ENCODE measurements around the gene DNAJA2.

DNAJA2 gene

GRCh38 chr16:46976550-46976949 is 3.1 kb upstream of the DNAJA2 start:
- WGBS, result 96% methylated on average over 3 of the region's 4 CpGs
- H2BK12ac ChIP-seq (ENCODE audit: low read length in 2 of 2), result no peak overlapping the region
- H3K4ac ChIP-seq (ENCODE audit: low read depth in 1 of 2, low read length in 2 of 2), result no peak overlapping the region
- H2AK5ac ChIP-seq (ENCODE audit: low read length, severe bottlenecking), result no peak overlapping the region
- H2BK15ac ChIP-seq (ENCODE audit: low read depth, poor library complexity, severe bottlenecking), result no peak overlapping the region
- no peak overlapping the region for H3K18ac ChIP-seq (ENCODE audit: low read depth in 1 of 2, low read length in 2 of 2)
- H3K9ac ChIP-seq (ENCODE audit: low read length), result no peak overlapping the region
- peaks cover 2% of the 10 kb centered on the region for H3K4me1 ChIP-seq (ENCODE audit: control insufficient read depth, insufficient read depth, low read depth, low read length)
- no peak overlapping the region for H3K4me2 ChIP-seq (ENCODE audit: low read length, poor library complexity, severe bottlenecking)
- H3K27ac ChIP-seq (ENCODE audit: low read length, poor library complexity, severe bottlenecking), result no peak overlapping the region
- no peak overlapping the region for H4K91ac ChIP-seq (ENCODE audit: low read length)
- no peak overlapping the region for H3K14ac ChIP-seq (ENCODE audit: low read length in 2 of 2)
- no peaks in the 10 kb centered on the region for H3K27me3 ChIP-seq (ENCODE audit: control insufficient read depth in 1 of 2, insufficient read depth in 1 of 2, low read length in 2 of 2)
- H3K4me3 ChIP-seq (ENCODE audit: insufficient read depth in 1 of 2, low read depth in 1 of 2, low read length in 2 of 2), result no peak overlapping the region
- DNase-seq, result no peak
- no peak overlapping the region for H2AFZ ChIP-seq (ENCODE audit: low read depth, low read length)
- H3K36me3 ChIP-seq (ENCODE audit: control insufficient read depth in 1 of 2, insufficient read depth in 2 of 2, low read depth in 1 of 2, low read length in 2 of 2), result no peaks in the 10 kb centered on the region
- no peaks in the 10 kb centered on the region for H3K9me3 ChIP-seq (ENCODE audit: control insufficient read depth, low read length)
- H3K23ac ChIP-seq (ENCODE audit: low read length in 2 of 2), result no peak overlapping the region
- H2BK120ac ChIP-seq (ENCODE audit: low read depth, low read length), result no peak overlapping the region
- no peak overlapping the region for H2BK5ac ChIP-seq (ENCODE audit: low read depth, low read length, poor library complexity, severe bottlenecking)
- no peak overlapping the region for H4K8ac ChIP-seq (ENCODE audit: low read length)
- H3K79me1 ChIP-seq (replicated peaks; ENCODE audit: low read length, poor library complexity, severe bottlenecking), result peaks cover 2% of the 10 kb centered on the region

DNA sequence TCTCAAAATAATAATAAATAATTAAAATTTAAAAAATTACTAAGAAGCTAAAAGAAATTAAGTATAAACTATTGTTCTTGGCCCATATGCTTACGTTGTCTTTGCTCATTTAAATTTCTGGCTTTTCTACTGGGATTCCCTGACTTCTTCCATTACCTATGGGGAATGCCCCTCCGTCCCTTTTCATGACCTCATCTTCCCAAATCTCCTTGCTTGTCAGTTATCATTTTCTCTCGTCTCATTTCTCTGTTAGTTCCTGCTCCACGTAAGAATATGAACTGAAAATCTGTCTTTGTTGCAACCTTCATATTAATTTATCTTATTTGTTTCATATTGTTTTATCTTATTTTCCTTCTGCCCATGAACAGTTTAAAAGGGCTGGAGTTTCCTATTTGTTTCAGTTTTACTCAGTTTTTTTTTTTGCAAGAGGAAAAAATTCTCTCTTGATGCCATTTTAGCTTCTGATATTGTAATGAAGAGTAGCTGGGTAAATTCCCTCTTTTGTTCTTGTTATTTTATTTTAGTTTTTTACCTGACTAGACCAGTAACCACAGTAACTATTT is 2.5 kb upstream of the DNAJA2 start:
- H3K4me1 ChIP-seq (ENCODE audit: control insufficient read depth, insufficient read depth, low read depth, low read length), result peaks cover 2% of the 10 kb centered on the region
- H3K9me3 ChIP-seq (ENCODE audit: control insufficient read depth, low read length), result no peaks in the 10 kb centered on the region
- no peak overlapping the region for H3K4ac ChIP-seq (ENCODE audit: low read depth in 1 of 2, low read length in 2 of 2)
- no peak overlapping the region for H4K91ac ChIP-seq (ENCODE audit: low read length)
- no peak overlapping the region for H3K4me2 ChIP-seq (ENCODE audit: low read length, poor library complexity, severe bottlenecking)
- H2BK120ac ChIP-seq (ENCODE audit: low read depth, low read length), result no peak overlapping the region
- WGBS, result 98% methylated on average over 2 of the region's 4 CpGs
- H3K9ac ChIP-seq (ENCODE audit: low read length), result no peak overlapping the region
- H2BK15ac ChIP-seq (ENCODE audit: low read depth, poor library complexity, severe bottlenecking), result no peak overlapping the region
- H4K8ac ChIP-seq (ENCODE audit: low read length), result no peak overlapping the region
- H3K27me3 ChIP-seq (ENCODE audit: control insufficient read depth in 1 of 2, insufficient read depth in 1 of 2, low read length in 2 of 2), result no peaks in the 10 kb centered on the region
- DNase-seq, result no peak
- H3K23ac ChIP-seq (ENCODE audit: low read length in 2 of 2), result no peak overlapping the region
- no peak overlapping the region for H3K27ac ChIP-seq (ENCODE audit: low read length, poor library complexity, severe bottlenecking)
- no peak overlapping the region for H3K4me3 ChIP-seq (ENCODE audit: insufficient read depth in 1 of 2, low read depth in 1 of 2, low read length in 2 of 2)
- no peak overlapping the region for H3K18ac ChIP-seq (ENCODE audit: low read depth in 1 of 2, low read length in 2 of 2)
- peaks cover 0 to 4% of the 10 kb centered on the region in 2 experiments for H3K36me3 ChIP-seq (ENCODE audit: control insufficient read depth in 1 of 2, insufficient read depth in 2 of 2, low read depth in 1 of 2, low read length in 2 of 2)
- no peak overlapping the region for H3K14ac ChIP-seq (ENCODE audit: low read length in 2 of 2)
- H2AFZ ChIP-seq (ENCODE audit: low read depth, low read length), result no peak overlapping the region
- H3K79me1 ChIP-seq (replicated peaks; ENCODE audit: low read length, poor library complexity, severe bottlenecking), result peaks cover 2% of the 10 kb centered on the region
- no peak overlapping the region for H2BK12ac ChIP-seq (ENCODE audit: low read length in 2 of 2)
- H2AK5ac ChIP-seq (ENCODE audit: low read length, severe bottlenecking), result no peak overlapping the region
- no peak overlapping the region for H2BK5ac ChIP-seq (ENCODE audit: low read depth, low read length, poor library complexity, severe bottlenecking)

DNA sequence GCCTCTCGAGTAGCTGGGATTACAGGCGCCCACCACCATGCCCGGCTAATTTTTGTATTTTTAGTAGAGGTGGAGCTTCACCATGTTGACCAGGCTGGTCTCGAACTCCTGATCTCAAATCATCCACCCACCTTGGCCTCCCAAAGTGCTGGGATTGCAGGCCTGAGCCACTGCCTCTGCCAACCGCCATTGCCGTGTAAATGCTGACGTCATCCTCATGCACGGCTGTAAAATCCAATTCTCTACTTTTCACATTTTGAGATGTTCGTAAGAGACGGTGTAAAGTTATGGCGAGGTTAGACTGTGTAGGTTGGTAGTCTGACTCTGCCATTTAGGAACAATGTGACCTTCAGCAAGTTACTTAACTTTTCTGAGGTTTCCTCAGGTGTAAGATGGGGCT is 1.7 kb upstream of the DNAJA2 start:
- Histone ChIP-seq H3K27ac (ENCODE audit: low read length, poor library complexity, severe bottlenecking) (no peak overlapping the region), H2BK15ac (ENCODE audit: low read depth, poor library complexity, severe bottlenecking) (no peak overlapping the region), H3K9me3 (ENCODE audit: control insufficient read depth, low read length) (no peaks in the 10 kb centered on the region), H3K27me3 (ENCODE audit: control insufficient read depth in 1 of 2, insufficient read depth in 1 of 2, low read length in 2 of 2) (no peaks in the 10 kb centered on the region), H4K8ac (ENCODE audit: low read length) (no peak overlapping the region), H2BK120ac (ENCODE audit: low read depth, low read length) (no peak overlapping the region), H3K4me2 (ENCODE audit: low read length, poor library complexity, severe bottlenecking) (no peak overlapping the region), H3K23ac (ENCODE audit: low read length in 2 of 2) (no peak overlapping the region), H3K4ac (ENCODE audit: low read depth in 1 of 2, low read length in 2 of 2) (no peak overlapping the region), H3K4me3 (ENCODE audit: insufficient read depth in 1 of 2, low read depth in 1 of 2, low read length in 2 of 2) (no peak overlapping the region), H2AK5ac (ENCODE audit: low read length, severe bottlenecking) (no peak overlapping the region), H3K14ac (ENCODE audit: low read length in 2 of 2) (no peak overlapping the region), H3K4me1 (ENCODE audit: control insufficient read depth, insufficient read depth, low read depth, low read length) (peaks cover 2% of the 10 kb centered on the region), H3K9ac (ENCODE audit: low read length) (no peak overlapping the region), H3K36me3 (ENCODE audit: control insufficient read depth in 1 of 2, insufficient read depth in 2 of 2, low read depth in 1 of 2, low read length in 2 of 2) (peaks cover 0 to 10% of the 10 kb centered on the region in 2 experiments), H3K79me1 (replicated peaks; ENCODE audit: low read length, poor library complexity, severe bottlenecking) (peaks cover 2% of the 10 kb centered on the region), H2BK5ac (ENCODE audit: low read depth, low read length, poor library complexity, severe bottlenecking) (no peak overlapping the region), H2BK12ac (ENCODE audit: low read length in 2 of 2) (no peak overlapping the region), H4K91ac (ENCODE audit: low read length) (peak overlapping the region; percentile 11), H3K18ac (ENCODE audit: low read depth in 1 of 2, low read length in 2 of 2) (no peak overlapping the region), H2AFZ (ENCODE audit: low read depth, low read length) (no peak overlapping the region)
- WGBS, result 97% methylated on average over 10 of the region's 11 CpGs
- no peak for DNase-seq

- no peak overlapping the region for H4K8ac ChIP-seq (ENCODE audit: low read length)
- H3K36me3 ChIP-seq (ENCODE audit: control insufficient read depth in 1 of 2, insufficient read depth in 2 of 2, low read depth in 1 of 2, low read length in 2 of 2), result peaks cover 0 to 19% of the 10 kb centered on the region in 2 experiments
- no peak overlapping the region for H3K4ac ChIP-seq (ENCODE audit: low read depth in 1 of 2, low read length in 2 of 2)
- H3K18ac ChIP-seq (ENCODE audit: low read depth in 1 of 2, low read length in 2 of 2), result no peak overlapping the region
- no peaks in the 10 kb centered on the region for H3K27me3 ChIP-seq (ENCODE audit: control insufficient read depth in 1 of 2, insufficient read depth in 1 of 2, low read length in 2 of 2)
- peak overlapping the region; percentile 97 for H3K9ac ChIP-seq (ENCODE audit: low read length)
- H4K91ac ChIP-seq (ENCODE audit: low read length), result no peak overlapping the region
- no peak overlapping the region for H2BK15ac ChIP-seq (ENCODE audit: low read depth, poor library complexity, severe bottlenecking)
- H2AK5ac ChIP-seq (ENCODE audit: low read length, severe bottlenecking), result no peak overlapping the region
- H3K4me2 ChIP-seq (ENCODE audit: low read length, poor library complexity, severe bottlenecking), result peak overlapping the region; percentile 3
- no peak overlapping the region for H2AFZ ChIP-seq (ENCODE audit: low read depth, low read length)
- H2BK120ac ChIP-seq (ENCODE audit: low read depth, low read length), result no peak overlapping the region
- H2BK5ac ChIP-seq (ENCODE audit: low read depth, low read length, poor library complexity, severe bottlenecking), result no peak overlapping the region
- no peak overlapping the region for H2BK12ac ChIP-seq (ENCODE audit: low read length in 2 of 2)
- H3K14ac ChIP-seq (ENCODE audit: low read length in 2 of 2), result no peak overlapping the region
- H3K4me3 ChIP-seq (ENCODE audit: insufficient read depth in 1 of 2, low read depth in 1 of 2, low read length in 2 of 2), result peak overlapping the region in 1 of 2 experiments; percentile 95
- no peak overlapping the region for H3K27ac ChIP-seq (ENCODE audit: low read length, poor library complexity, severe bottlenecking)
- DNase-seq, result peak; percentile 22
- peaks cover 3% of the 10 kb centered on the region for H3K4me1 ChIP-seq (ENCODE audit: control insufficient read depth, insufficient read depth, low read depth, low read length)
- 82% methylated on average over 6 of the region's 6 CpGs for WGBS
- peaks cover 2% of the 10 kb centered on the region for H3K79me1 ChIP-seq (replicated peaks; ENCODE audit: low read length, poor library complexity, severe bottlenecking)
- no peak overlapping the region for H3K23ac ChIP-seq (ENCODE audit: low read length in 2 of 2)
- H3K9me3 ChIP-seq (ENCODE audit: control insufficient read depth, low read length), result no peaks in the 10 kb centered on the region
Measured at GRCh38 chr16:46974352-46974751, 878 bp upstream of the DNAJA2 start.
